Loucy (cell line): ENCODE results near the gene MRPL28.

Source experiments
- H2AFZ ChIP-seq: fragments of 200-600 bp; sonication (generic); 2 replicates; pipeline ENCODE4 v1.6.0; 2016; ENCODE audit warnings: antibody characterized with exemption, mild to moderate bottlenecking, low read length, moderate library complexity
- H3F3A ChIP-seq: fragments of 200-600 bp; 2 replicates; pipeline ENCODE4 v1.6.0; 2016; ENCODE audit warnings: antibody characterized with exemption, low read depth, mild to moderate bottlenecking
- H3K27me3 ChIP-seq: fragments of 200-600 bp; sonication (generic); 2 replicates; pipeline ENCODE4 v1.6.1; 2014; ENCODE audit warnings: low read length, mild to moderate bottlenecking; ENCODE audit not compliant: insufficient read depth, poor library complexity, severe bottlenecking
- H3K36me3 ChIP-seq: fragments of 200-600 bp; sonication (generic); 2 replicates; pipeline ENCODE4 v1.6.1; 2016; ENCODE audit warnings: low read length; ENCODE audit not compliant: insufficient read depth
- H3K4me1 ChIP-seq: fragments of 200-600 bp; sonication (generic); 2 replicates; pipeline ENCODE4 v1.5.1; 2014; ENCODE audit warnings: low read length, mild to moderate bottlenecking; ENCODE audit not compliant: insufficient read depth, poor library complexity, severe bottlenecking
- H3K4me2 ChIP-seq: fragments of 200-600 bp; sonication (generic); 2 replicates; pipeline ENCODE4 v1.6.0; 2014; ENCODE audit warnings: antibody characterized with exemption, low read length, low read depth, mild to moderate bottlenecking; ENCODE audit not compliant: poor library complexity, severe bottlenecking
- H3K4me3 ChIP-seq: fragments of 200-600 bp; sonication (generic); 2 replicates; pipeline ENCODE4 v1.5.1; 2014; ENCODE audit warnings: low read length, mild to moderate bottlenecking, mixed read lengths; ENCODE audit not compliant: poor library complexity, severe bottlenecking
- H3K79me2 ChIP-seq: fragments of 200-600 bp; sonication (generic); 2 replicates; pipeline ENCODE4 v1.6.1; 2014; ENCODE audit warnings: low read length; ENCODE audit not compliant: insufficient read depth
- H3K9ac ChIP-seq: fragments of 200-600 bp; sonication (generic); 2 replicates; pipeline ENCODE4 v1.6.0; 2014; ENCODE audit warnings: mild to moderate bottlenecking, low read depth, low read length, moderate library complexity; ENCODE audit not compliant: poor library complexity, severe bottlenecking
- H3K9me2 ChIP-seq: fragments of 200-600 bp; sonication (generic); replicated peaks from 2 replicates; pipeline ENCODE4 v1.6.1; 2016; ENCODE audit warnings: low read depth, low read length, mixed read lengths
- H3K9me3 ChIP-seq: fragments of 200-600 bp; sonication (generic); 2 replicates; pipeline ENCODE4 v1.6.1; 2014; ENCODE audit warnings: mild to moderate bottlenecking, antibody characterized with exemption, low read length, low read depth; ENCODE audit not compliant: insufficient read depth
- H4K20me1 ChIP-seq: fragments of 200-600 bp; sonication (generic); 2 replicates; pipeline ENCODE4 v1.6.0; 2014; ENCODE audit warnings: antibody characterized with exemption, low read length, mild to moderate bottlenecking; ENCODE audit not compliant: insufficient read depth, poor library complexity, severe bottlenecking
- CTCF ChIP-seq: fragments of 200-600 bp; sonication (generic); conservative IDR thresholded peaks from 2 replicates; pipeline ENCODE4 v1.5.1; 2014; ENCODE audit warnings: mild to moderate bottlenecking, antibody characterized with exemption, low read length
- EZH2phosphoT487 ChIP-seq: fragments of 200-600 bp; IDR thresholded peaks from 2 replicates; pipeline ENCODE4 v1.6.1; 2018; ENCODE audit warnings: antibody characterized with exemption, mild to moderate bottlenecking, moderate library complexity, borderline replicate concordance

MRPL28 gene

GRCh38 chr16:411576-412265 lies 41.4 kb upstream of the MRPL28 start:
- no peaks in the 10 kb centered on the region for H3K79me2 ChIP-seq
- H4K20me1 ChIP-seq: no peaks in the 10 kb centered on the region
- no peaks in the 10 kb centered on the region for H3F3A ChIP-seq
- H3K36me3 ChIP-seq: no peaks in the 10 kb centered on the region
- H3K27me3 ChIP-seq: no peaks in the 10 kb centered on the region
- H3K4me3 ChIP-seq: no peak overlapping the region
- no peak overlapping the region for H2AFZ ChIP-seq
- no peak overlapping the region for H3K4me2 ChIP-seq
- H3K9me2 ChIP-seq: no peaks in the 10 kb centered on the region
- TF ChIP-seq CTCF: no peak
- no peak for TF ChIP-seq EZH2phosphoT487
- H3K9ac ChIP-seq: no peak overlapping the region
- no peaks in the 10 kb centered on the region for H3K9me3 ChIP-seq
- H3K4me1 ChIP-seq: no peaks in the 10 kb centered on the region

GRCh38 chr16:410516-411178 lies 40.3 kb upstream of the MRPL28 start:
- Histone ChIP-seq H3K4me1 (no peaks in the 10 kb centered on the region), H3K79me2 (no peaks in the 10 kb centered on the region), H3K27me3 (no peaks in the 10 kb centered on the region), H3K36me3 (no peaks in the 10 kb centered on the region), H3K9me2 (no peaks in the 10 kb centered on the region), H3K9me3 (no peaks in the 10 kb centered on the region), H3K9ac (no peak overlapping the region), H3K4me2 (no peak overlapping the region), H3F3A (no peaks in the 10 kb centered on the region), H2AFZ (no peak overlapping the region), H3K4me3 (no peak overlapping the region), H4K20me1 (no peaks in the 10 kb centered on the region)
- TF ChIP-seq EZH2phosphoT487 (no peak), CTCF (no peak)

GRCh38 chr16:407253-407652 lies 36.9 kb upstream of the MRPL28 start:
- Histone ChIP-seq H3K79me2 (no peaks in the 10 kb centered on the region), H2AFZ (no peak overlapping the region), H3K4me2 (no peak overlapping the region), H3K9me2 (no peaks in the 10 kb centered on the region), H3K36me3 (no peaks in the 10 kb centered on the region), H3F3A (no peaks in the 10 kb centered on the region), H4K20me1 (no peaks in the 10 kb centered on the region), H3K27me3 (no peaks in the 10 kb centered on the region), H3K9me3 (no peaks in the 10 kb centered on the region), H3K4me1 (no peaks in the 10 kb centered on the region), H3K9ac (no peak overlapping the region), H3K4me3 (no peak overlapping the region)
- no peak for TF ChIP-seq CTCF
- no peak for TF ChIP-seq EZH2phosphoT487
